Measurements from ENCODE around the gene MTMR11.

Gene MTMR11

DNA sequence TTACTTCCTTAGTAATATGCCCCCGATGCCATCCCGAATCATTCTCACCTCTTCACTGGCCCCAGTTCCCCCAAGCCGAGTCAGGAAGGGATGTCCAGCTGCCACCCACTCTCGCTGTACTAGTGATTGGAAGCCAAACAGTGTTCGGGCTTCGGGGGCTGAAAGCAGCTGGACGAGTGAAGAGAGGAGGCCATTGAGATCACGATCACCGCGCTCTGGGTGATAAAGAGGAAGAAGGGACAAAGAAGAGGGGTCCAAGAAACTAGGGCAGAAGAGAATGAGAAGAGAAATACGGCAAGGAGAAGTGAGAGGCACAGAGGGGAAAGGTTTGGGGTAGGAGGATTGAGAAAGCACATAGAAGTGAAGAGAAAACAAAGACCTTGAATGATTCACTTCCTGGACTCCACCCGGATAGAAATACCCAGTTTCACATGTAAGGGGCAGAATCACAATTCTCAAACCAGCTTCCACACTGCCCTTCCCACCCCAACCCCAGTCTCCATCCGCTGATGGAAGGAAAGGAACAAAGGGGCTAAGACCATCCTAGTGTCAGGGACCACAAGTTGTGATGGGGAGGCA is 5.4 kb downstream of the MTMR11 start:
- TF ChIP-seq, protein P1, sequence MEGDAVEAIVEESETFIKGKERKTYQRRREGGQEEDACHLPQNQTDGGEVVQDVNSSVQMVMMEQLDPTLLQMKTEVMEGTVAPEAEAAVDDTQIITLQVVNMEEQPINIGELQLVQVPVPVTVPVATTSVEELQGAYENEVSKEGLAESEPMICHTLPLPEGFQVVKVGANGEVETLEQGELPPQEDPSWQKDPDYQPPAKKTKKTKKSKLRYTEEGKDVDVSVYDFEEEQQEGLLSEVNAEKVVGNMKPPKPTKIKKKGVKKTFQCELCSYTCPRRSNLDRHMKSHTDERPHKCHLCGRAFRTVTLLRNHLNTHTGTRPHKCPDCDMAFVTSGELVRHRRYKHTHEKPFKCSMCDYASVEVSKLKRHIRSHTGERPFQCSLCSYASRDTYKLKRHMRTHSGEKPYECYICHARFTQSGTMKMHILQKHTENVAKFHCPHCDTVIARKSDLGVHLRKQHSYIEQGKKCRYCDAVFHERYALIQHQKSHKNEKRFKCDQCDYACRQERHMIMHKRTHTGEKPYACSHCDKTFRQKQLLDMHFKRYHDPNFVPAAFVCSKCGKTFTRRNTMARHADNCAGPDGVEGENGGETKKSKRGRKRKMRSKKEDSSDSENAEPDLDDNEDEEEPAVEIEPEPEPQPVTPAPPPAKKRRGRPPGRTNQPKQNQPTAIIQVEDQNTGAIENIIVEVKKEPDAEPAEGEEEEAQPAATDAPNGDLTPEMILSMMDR (IDR thresholded peaks at IDR 0.05; ENCODE audit: control extremely low read depth, extremely low read depth, low read depth, missing control alignments): no peak
- ChIA-PET POLR2A (no interaction called here), CTCF (interaction anchor here (2.7 kb wide), 1 partner anchor 30 kb away, joined by 16 read pairs; no protein-coding TSS in a partner anchor)
- no peak for DNase-seq (ENCODE audit: extremely low spot score)

- no peak for DNase-seq (ENCODE audit: extremely low spot score)
- ChIA-PET CTCF (interaction anchor here (0.6 to 1.9 kb wide), 5 partner anchors 10 to 37 kb away, joined by 3 to 6 read pairs (median 4); no protein-coding TSS in a partner anchor), POLR2A (no interaction called here)
- TF ChIP-seq, protein P1 (IDR thresholded peaks at IDR 0.05; ENCODE audit: control extremely low read depth, extremely low read depth, low read depth, missing control alignments): no peak
Measured at GRCh38 chr1:149929856-149930255, 6.8 kb downstream of the MTMR11 start.

DNA sequence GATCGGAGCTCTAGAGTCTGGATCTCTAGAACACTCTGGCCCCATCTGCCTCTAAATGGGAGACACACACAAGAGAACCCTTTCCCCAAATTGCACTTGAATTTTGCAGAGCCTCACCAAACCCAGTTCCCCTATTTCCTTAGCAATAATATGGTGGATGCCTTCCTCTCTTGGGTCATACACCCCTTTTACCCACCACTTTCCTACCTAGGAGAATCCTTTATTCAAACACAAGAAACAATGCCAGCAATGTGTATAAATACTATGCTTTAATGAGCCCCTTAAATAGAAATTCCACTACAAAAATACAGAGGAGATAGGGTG is 8.3 kb downstream of the MTMR11 start:
- TF ChIP-seq, protein P1 (IDR thresholded peaks at IDR 0.05; ENCODE audit: control extremely low read depth, extremely low read depth, low read depth, missing control alignments): no peak
- ChIA-PET POLR2A (interaction anchor here (1.0 kb wide), 2 partner anchors 11 to 41 kb away, joined by 4 to 7 read pairs; a partner anchor contains a TSS), CTCF (interaction anchor here (1.2 to 1.7 kb wide), 3 partner anchors 12 to 82 kb away, joined by 3 to 5 read pairs (median 4); partner anchors contain the start of gene OTUD7B)
- no peak for DNase-seq (ENCODE audit: extremely low spot score)

DNA sequence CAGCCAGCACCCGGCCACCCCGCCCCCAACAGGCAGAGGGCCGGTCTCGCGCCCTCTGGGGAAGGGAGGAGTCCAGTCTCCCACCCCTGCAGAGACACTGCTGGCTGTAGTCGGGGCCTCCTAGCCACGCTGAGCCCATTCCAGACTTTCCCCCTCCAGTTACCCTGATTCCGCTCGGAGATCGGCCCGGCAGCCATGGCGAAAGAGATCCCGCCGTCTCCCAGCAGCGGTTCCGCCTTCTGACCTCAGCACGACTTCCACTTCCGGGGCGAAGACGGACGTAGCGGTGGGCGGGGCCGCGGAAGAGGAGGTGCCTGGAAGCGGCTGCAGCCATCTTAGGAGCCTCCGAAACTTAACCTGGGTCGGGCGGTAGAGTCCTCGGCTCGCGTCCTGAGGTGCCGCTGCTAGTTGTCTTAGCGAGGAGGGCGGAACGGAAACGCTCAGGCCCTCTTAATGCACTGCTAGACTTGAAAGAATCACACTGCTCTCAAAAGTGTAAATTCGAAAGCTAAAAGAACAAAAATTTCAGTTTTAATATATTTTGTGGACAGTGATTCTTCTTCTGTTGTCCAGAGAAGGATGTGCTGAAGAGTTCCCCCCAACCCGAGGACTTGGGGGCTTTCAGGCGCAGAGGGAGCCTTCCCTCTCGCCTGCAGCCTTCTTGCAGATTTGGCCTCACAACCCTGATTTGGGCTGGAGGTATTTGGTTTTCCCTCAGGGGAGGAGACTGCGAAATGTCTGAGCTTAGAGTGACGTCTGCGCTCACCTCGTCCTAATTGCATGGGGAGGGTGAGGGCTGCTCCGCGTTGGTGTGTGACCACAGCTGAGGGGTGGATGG is 8.9 kb downstream of the MTMR11 start, which contains the start of gene SF3B4:
Gene SF3B4, minus strand, starts transcription at position 241 of the 838 bp plus-strand sequence. Its CDS starts 44 bp downstream, at position 197.
- DNase-seq (ENCODE audit: extremely low spot score): peak; percentile 94
- POLR2A ChIA-PET: interaction anchor here (1.0 kb wide), 2 partner anchors 11 to 41 kb away, joined by 4 to 7 read pairs; a partner anchor contains a TSS
- CTCF ChIA-PET: interaction anchor here (1.2 to 1.7 kb wide), 3 partner anchors 11 to 83 kb away, joined by 3 to 5 read pairs (median 4); partner anchors contain the start of gene OTUD7B
- TF ChIP-seq, protein P1 (IDR thresholded peaks at IDR 0.05; ENCODE audit: control extremely low read depth, extremely low read depth, low read depth, missing control alignments): peak; percentile 5

DNA sequence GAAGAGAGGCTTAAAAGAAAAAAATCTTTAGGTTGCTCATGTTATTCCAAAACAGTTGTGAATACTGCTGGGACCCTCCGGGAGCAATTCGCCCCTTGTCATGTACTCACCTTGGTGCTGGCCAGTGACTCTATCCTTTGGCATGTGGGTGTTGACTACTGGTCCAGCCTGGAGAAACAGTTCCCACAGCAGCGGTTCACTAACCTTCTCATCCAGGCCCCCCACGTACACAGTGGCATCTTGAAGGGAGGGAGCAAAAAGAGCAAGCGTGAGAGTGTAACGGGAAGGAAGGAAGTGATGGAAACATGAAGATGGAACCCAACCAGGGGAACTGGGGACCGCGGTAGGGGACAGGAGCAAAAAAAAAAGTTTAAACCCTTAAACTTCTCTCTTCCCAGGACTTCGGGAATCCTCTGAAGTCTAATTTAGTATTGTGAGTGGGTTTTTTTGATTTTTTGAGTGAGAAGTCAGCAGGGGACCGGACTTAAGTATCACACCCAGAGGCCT is 9.6 kb downstream of the MTMR11 start:
- TF ChIP-seq, protein P1 (IDR thresholded peaks at IDR 0.05; ENCODE audit: control extremely low read depth, extremely low read depth, low read depth, missing control alignments): no peak
- ChIA-PET CTCF (no interaction called here), POLR2A (no interaction called here)
- no peak for DNase-seq (ENCODE audit: extremely low spot score)

- no peak for DNase-seq (ENCODE audit: extremely low spot score)
- CTCF ChIA-PET: no interaction called here
- POLR2A ChIA-PET: no interaction called here
- TF ChIP-seq, protein P1 (IDR thresholded peaks at IDR 0.05; ENCODE audit: control extremely low read depth, extremely low read depth, low read depth, missing control alignments): no peak
Measured at GRCh38 chr1:149926296-149926695, 10.4 kb downstream of the MTMR11 start.
